Natural killer cell (primary cell): ENCODE results near the gene AOPEP. TPM values are rescaled to one million over a fixed set of nuclear protein-coding genes. Genes with fewer than 3 reads are reported as not detected.

Experiments used
- ATAC-seq, 3 donors: fragments of 150-1000 bp in 2 of 3; fragments of 200-7000 bp in 1 of 3; cut with Tn5 transposase; 1 replicate in 1 of 3; 2 replicates in 2 of 3; pipeline ENCODE4 v1.10.0; 2021; ENCODE audit warnings: mild to moderate bottlenecking in 2 of 3, moderate library complexity in 2 of 3
- DNase-seq, 2 donors: peaks; one replicate each; pipeline versions ENCODE4 v3.0.0 to v3.0.0-alpha.2; 2013 to 2021; ENCODE audit warnings: mixed read lengths in 1 of 2
- H3K27ac ChIP-seq: one replicate; pipeline ENCODE4 v1.5.1; 2013; ENCODE audit warnings: mild to moderate bottlenecking, low read length
- H3K27me3 ChIP-seq: one replicate; pipeline ENCODE4 v1.6.1; 2013; ENCODE audit warnings: low read length; ENCODE audit not compliant: control insufficient read depth, insufficient read depth
- H3K36me3 ChIP-seq: one replicate; pipeline ENCODE4 v1.6.1; 2013; ENCODE audit warnings: low read length; ENCODE audit not compliant: control insufficient read depth, insufficient read depth
- H3K4me1 ChIP-seq: one replicate; pipeline ENCODE4 v1.6.1; 2013; ENCODE audit warnings: low read length; ENCODE audit not compliant: control insufficient read depth, insufficient read depth
- H3K4me3 ChIP-seq: one replicate; pipeline ENCODE4 v1.5.1; 2013; ENCODE audit warnings: low read length
- H3K9me3 ChIP-seq: one replicate; pipeline ENCODE4 v1.6.1; 2013; ENCODE audit warnings: low read length; ENCODE audit not compliant: control insufficient read depth, insufficient read depth
- H3K27ac Mint-ChIP-seq, 2 donors: one replicate each; pipeline ENCODE4 v1.8.0; 2022; ENCODE audit warnings: mild to moderate bottlenecking in 2 of 2, mixed read lengths in 2 of 2, moderate library complexity in 1 of 2
- H3K27me3 Mint-ChIP-seq, 2 donors: one replicate each; pipeline ENCODE4 v1.8.0; 2022; ENCODE audit warnings: low read depth in 2 of 2, mixed read lengths in 2 of 2
- H3K36me3 Mint-ChIP-seq: one replicate; pipeline ENCODE4 v1.8.0; 2022; ENCODE audit warnings: mixed read lengths
- H3K4me1 Mint-ChIP-seq, 2 donors: one replicate each; pipeline ENCODE4 v1.8.0; 2022; ENCODE audit warnings: mixed read lengths in 2 of 2
- H3K4me3 Mint-ChIP-seq: one replicate; pipeline ENCODE4 v1.8.0; 2022; ENCODE audit warnings: mild to moderate bottlenecking, moderate library complexity, mixed read lengths
- H3K9me3 Mint-ChIP-seq, 2 donors: one replicate each; pipeline ENCODE4 v1.8.0; 2022; ENCODE audit warnings: mixed read lengths in 2 of 2
- CTCF ChIP-seq: fragments of 200-600 bp; IDR thresholded peaks from one replicate; pipeline ENCODE4 v1.8.0; 2022; ENCODE audit warnings: antibody characterized with exemption
- WGBS: methylation state at CpG from one replicate; pipeline ENCODE4 v1.1.7; 2013; ENCODE audit warnings: missing lambda C conversion rate; ENCODE audit not compliant: insufficient coverage; 5-methylcytosine and 5-hydroxymethylcytosine counted together
- intact Hi-C: fragments of 100-400 bp; cut with micrococcal nuclease; formaldehyde crosslinking; loops from one replicate; pipeline ENCODE4 v1.14.2; 2022
- total RNA-seq, 4 donors: library from RNA; stranded (reverse); fragments of 120-200 nt in 1 of 4; gene quantifications; one replicate each; pipeline versions ENCODE4 v1.2.3 to v1.2.4, GENCODE V29; 2013 to 2022

The AOPEP gene
- total RNA-seq, 3 donors from 2014 or later (not counting 1 experiment from before 2014, with no cell fraction given): 20.1 to 22.6 (median 20.6) TPM

- Mint-ChIP-seq H3K4me3 (no peak overlapping the region), H3K36me3 (no peaks in the 10 kb centered on the region), H3K9me3 (no peaks in the 10 kb centered on the region), H3K27me3 (no peaks in the 10 kb centered on the region), H3K27ac (peak overlapping the region in 1 of 2 donors; percentile 18), H3K4me1 (peaks cover 5 to 11% of the 10 kb centered on the region in 2 donors)
- intact Hi-C loops: no loop called here
- no peaks in the 10 kb centered on the region for H3K27me3 ChIP-seq
- WGBS: 94% methylated on average over 13 of the region's 13 CpGs
- H3K4me1 ChIP-seq: no peaks in the 10 kb centered on the region
- ATAC-seq (no peak), DNase-seq (no peak)
- no peak overlapping the region for H3K27ac ChIP-seq
- TF ChIP-seq CTCF: no peak
- H3K9me3 ChIP-seq: no peaks in the 10 kb centered on the region
- H3K4me3 ChIP-seq: no peak overlapping the region
- H3K36me3 ChIP-seq: no peaks in the 10 kb centered on the region
Observed at GRCh38 chr9:94928691-94929368, 202.3 kb downstream of the AOPEP start.

- H3K27me3 Mint-ChIP-seq: no peaks in the 10 kb centered on the region
- Histone ChIP-seq H3K27ac (no peak overlapping the region), H3K4me1 (no peaks in the 10 kb centered on the region), H3K9me3 (no peaks in the 10 kb centered on the region), H3K4me3 (no peak overlapping the region), H3K36me3 (no peaks in the 10 kb centered on the region), H3K27me3 (no peaks in the 10 kb centered on the region)
- DNase-seq: no peak
- no peaks in the 10 kb centered on the region for H3K36me3 Mint-ChIP-seq
- intact Hi-C loops: no loop called here
- H3K4me3 Mint-ChIP-seq: no peak overlapping the region
- no peak for ATAC-seq
- H3K27ac Mint-ChIP-seq: peak overlapping the region in 1 of 2 donors; percentile 18
- no peak for TF ChIP-seq CTCF
- H3K4me1 Mint-ChIP-seq: peaks cover 5 to 12% of the 10 kb centered on the region in 2 donors
- WGBS: 96% methylated on average over 9 of the region's 9 CpGs
- H3K9me3 Mint-ChIP-seq: no peaks in the 10 kb centered on the region
Observed at GRCh38 chr9:94929369-94929756, 202.9 kb downstream of the AOPEP start.

GRCh38 chr9:94931036-94931633 is 204.6 kb downstream of the AOPEP start:
- ATAC-seq: no peak
- H3K9me3 ChIP-seq: no peaks in the 10 kb centered on the region
- H3K4me1 Mint-ChIP-seq: peaks cover 22 to 29% of the 10 kb centered on the region in 2 donors
- no peak overlapping the region for H3K27ac ChIP-seq
- no peak for DNase-seq
- TF ChIP-seq CTCF: no peak
- no peak overlapping the region for H3K27ac Mint-ChIP-seq
- no peak overlapping the region for H3K4me3 Mint-ChIP-seq
- no peaks in the 10 kb centered on the region for H3K36me3 ChIP-seq
- H3K4me3 ChIP-seq: no peak overlapping the region
- H3K9me3 Mint-ChIP-seq: no peaks in the 10 kb centered on the region
- intact Hi-C loops: no loop called here
- H3K27me3 ChIP-seq: no peaks in the 10 kb centered on the region
- H3K27me3 Mint-ChIP-seq: no peaks in the 10 kb centered on the region
- H3K4me1 ChIP-seq: peaks cover 10% of the 10 kb centered on the region
- WGBS: 93% methylated on average over 1 of the region's 3 CpGs
- no peaks in the 10 kb centered on the region for H3K36me3 Mint-ChIP-seq
